Prostate gland (tissue), 2 donors: ENCODE data around the gene GPS1.

Source experiments
- POLR2A ChIP-seq: fragments of 450-650 bp; IDR thresholded peaks from one replicate; pipeline ENCODE4 v1.6.1; 2016; ENCODE audit warnings: antibody characterized with exemption, mild to moderate bottlenecking
- POLR2AphosphoS5 ChIP-seq: sonication (generic); formaldehyde crosslinking; IDR thresholded peaks from one replicate; pipeline ENCODE4 v1.6.1; 2017; ENCODE audit warnings: antibody characterized with exemption
- TF ChIP-seq, protein P1 (sequence below), 4 experiments: fragments of 200-600 bp in 2 of 4; fragments of 450-650 bp in 2 of 4; sonication (generic) in 2 of 4; IDR thresholded peaks; 1 replicate in 3 of 4; 2 replicates in 1 of 4; pipeline ENCODE4 v1.5.1; 2016 to 2019; ENCODE audit warnings: antibody characterized with exemption in 4 of 4, mild to moderate bottlenecking in 2 of 4, moderate library complexity in 2 of 4

DNA sequence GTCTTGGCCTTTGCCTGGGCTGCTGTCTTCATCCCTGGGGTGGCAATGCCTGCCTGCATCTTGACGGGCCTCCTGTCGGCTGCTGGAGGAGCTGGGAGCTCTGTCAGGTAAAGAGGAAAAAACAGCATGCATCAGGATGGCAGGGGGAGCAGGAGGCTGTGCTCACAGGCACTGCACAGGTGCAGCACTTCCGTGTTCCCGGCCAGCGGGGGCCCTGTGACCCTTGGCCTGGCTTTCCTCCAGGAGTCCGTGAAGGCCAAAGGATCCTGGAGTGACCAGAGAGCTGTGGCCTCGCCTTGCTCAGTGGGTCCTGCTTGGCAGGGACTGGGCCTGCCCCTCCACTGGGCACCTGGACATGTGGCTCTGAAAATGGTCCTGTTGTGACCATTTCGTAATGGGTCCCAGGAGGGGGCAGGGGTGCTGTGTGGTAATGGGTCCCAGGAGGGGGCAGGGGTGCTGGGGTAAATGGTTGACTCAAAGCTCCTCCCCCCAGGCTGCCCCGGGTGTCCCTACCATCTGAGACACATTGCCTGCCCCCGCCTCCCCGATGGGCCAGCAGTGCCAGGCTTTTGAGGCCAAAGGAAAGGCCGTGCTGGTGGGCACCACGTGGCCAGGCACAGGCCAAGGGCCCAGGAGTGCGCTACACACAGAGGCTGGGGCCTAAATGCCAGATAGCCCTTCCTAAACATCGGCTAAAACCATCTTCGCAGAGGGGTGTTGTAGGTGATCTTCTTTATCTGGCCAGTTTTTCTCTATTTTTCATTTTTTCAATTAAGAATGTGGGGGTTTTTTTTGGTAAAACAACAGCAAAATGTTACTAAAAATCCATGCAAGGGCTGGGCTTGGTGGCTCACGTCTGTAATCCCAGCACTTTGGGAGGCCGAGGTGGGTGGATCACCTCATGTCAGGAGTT, 50.3 kb downstream of the GPS1 start:
- TF ChIP-seq, protein P1, sequence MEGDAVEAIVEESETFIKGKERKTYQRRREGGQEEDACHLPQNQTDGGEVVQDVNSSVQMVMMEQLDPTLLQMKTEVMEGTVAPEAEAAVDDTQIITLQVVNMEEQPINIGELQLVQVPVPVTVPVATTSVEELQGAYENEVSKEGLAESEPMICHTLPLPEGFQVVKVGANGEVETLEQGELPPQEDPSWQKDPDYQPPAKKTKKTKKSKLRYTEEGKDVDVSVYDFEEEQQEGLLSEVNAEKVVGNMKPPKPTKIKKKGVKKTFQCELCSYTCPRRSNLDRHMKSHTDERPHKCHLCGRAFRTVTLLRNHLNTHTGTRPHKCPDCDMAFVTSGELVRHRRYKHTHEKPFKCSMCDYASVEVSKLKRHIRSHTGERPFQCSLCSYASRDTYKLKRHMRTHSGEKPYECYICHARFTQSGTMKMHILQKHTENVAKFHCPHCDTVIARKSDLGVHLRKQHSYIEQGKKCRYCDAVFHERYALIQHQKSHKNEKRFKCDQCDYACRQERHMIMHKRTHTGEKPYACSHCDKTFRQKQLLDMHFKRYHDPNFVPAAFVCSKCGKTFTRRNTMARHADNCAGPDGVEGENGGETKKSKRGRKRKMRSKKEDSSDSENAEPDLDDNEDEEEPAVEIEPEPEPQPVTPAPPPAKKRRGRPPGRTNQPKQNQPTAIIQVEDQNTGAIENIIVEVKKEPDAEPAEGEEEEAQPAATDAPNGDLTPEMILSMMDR (IDR thresholded peaks at IDR 0.05) = peak in 1 of 4 experiments; percentile 17
- no peak for TF ChIP-seq POLR2A
- no peak for TF ChIP-seq POLR2AphosphoS5
